Esophagus muscularis mucosa (tissue), 3 donors: ENCODE data around the gene SGTA.

Experiments used
- CTCF ChIP-seq, 3 experiments: fragments of 200-600 bp in 2 of 3; fragments of 450-650 bp in 1 of 3; sonication (generic) in 2 of 3; IDR thresholded peaks; one replicate each; pipeline ENCODE4 v1.5.1; 2017 to 2019; ENCODE audit warnings: antibody characterized with exemption in 3 of 3, mild to moderate bottlenecking in 2 of 3, moderate library complexity in 1 of 3
- POLR2A ChIP-seq: fragments of 450-650 bp; IDR thresholded peaks from one replicate; pipeline ENCODE4 v1.6.1; 2017; ENCODE audit warnings: antibody characterized with exemption, moderate library complexity, mild to moderate bottlenecking, low read depth
- POLR2AphosphoS5 ChIP-seq, 2 donors: sonication (generic); formaldehyde crosslinking; IDR thresholded peaks; one replicate each; pipeline ENCODE4 v1.6.1; 2017; ENCODE audit warnings: antibody characterized with exemption in 2 of 2

GRCh38 chr19:2779121-2779740 lies 3.8 kb downstream of the SGTA start:
- TF ChIP-seq CTCF (IDR thresholded peaks at IDR 0.05) (no peak), POLR2AphosphoS5 (IDR thresholded peaks at IDR 0.05) (no peak), POLR2A (no peak)
